ENCODE measurements around the gene LRRC28.

The LRRC28 gene

GRCh38 chr15:99440029-99440428 lies 188.7 kb downstream of the LRRC28 start:
- Histone ChIP-seq H3K4me2 (no peak overlapping the region), H3K4me3 (no peak overlapping the region), H4K20me1 (no peaks in the 10 kb centered on the region), H3K27ac (no peak overlapping the region), H3K9me3 (no peaks in the 10 kb centered on the region), H3K27me3 (0 out of 2 replicates have a peak, but pooled peaks cover 5% of the 10 kb centered on the region), H3K4me1 (peaks cover 97% of the 10 kb centered on the region), H3K36me3 (no peaks in the 10 kb centered on the region), H3K9ac (no peak overlapping the region)
- no peak for TF ChIP-seq Cebpa-rat (IDR thresholded peaks at IDR 0.05)

Data from BLaER1 (cell line).